Esophagus (tissue), 2 donors: ENCODE data around the gene PSG2. TPM values are rescaled to one million over a fixed set of nuclear protein-coding genes. Genes with fewer than 3 reads are reported as not detected.

ENCODE experiments used
- polyA plus RNA-seq, 2 donors: library from polyadenylated mRNA; stranded (reverse); fragments of 200-250 nt; gene quantifications; one replicate each; pipeline ENCODE4 v1.2.3, GENCODE V29; 2013
- donor health status: healthy with polysubstance abuse.
- donor health status: Bipolar disorder and iron deficiency.

Gene PSG2
- polyA plus RNA-seq, 2 donors = not detected

Other genes with a start within 250 kb of the PSG2 start
- not detected for gene PSG1, start 203.0 kb downstream of the PSG2 start, polyA plus RNA-seq
- gene PSG6, start 164.8 kb downstream of the PSG2 start, polyA plus RNA-seq = not detected
- gene PSG7, start 145.5 kb downstream of the PSG2 start, polyA plus RNA-seq = not detected
- gene PSG11, start 56.2 kb downstream of the PSG2 start, polyA plus RNA-seq = not detected
- gene PSG5, start 103.8 kb upstream of the PSG2 start, polyA plus RNA-seq = not detected
- 1 to 10 TPM in 1 of 2 donors, under 1 TPM in 1; 0.08 to 1.6 TPM for gene PSG4, start 122.9 kb upstream of the PSG2 start, polyA plus RNA-seq
- gene PSG9, start 186.8 kb upstream of the PSG2 start, polyA plus RNA-seq = under 1 TPM in 1 of 2 donors, not detected in 1; 0.04 TPM